GM19372 (cell line): Measurements from ENCODE around the gene ELN.
A peak's percentile ranks its signal among the peaks of the same experiment; 100 is the strongest.

ENCODE experiments used
- ATAC-seq: cut with Tn5 transposase; IDR thresholded peaks from one replicate; pipeline ENCODE4 v1.9.1; 2021; ENCODE audit warnings: mild to moderate bottlenecking, low read depth, moderate library complexity; ENCODE audit not compliant: unreplicated experiment

Gene ELN

DNA sequence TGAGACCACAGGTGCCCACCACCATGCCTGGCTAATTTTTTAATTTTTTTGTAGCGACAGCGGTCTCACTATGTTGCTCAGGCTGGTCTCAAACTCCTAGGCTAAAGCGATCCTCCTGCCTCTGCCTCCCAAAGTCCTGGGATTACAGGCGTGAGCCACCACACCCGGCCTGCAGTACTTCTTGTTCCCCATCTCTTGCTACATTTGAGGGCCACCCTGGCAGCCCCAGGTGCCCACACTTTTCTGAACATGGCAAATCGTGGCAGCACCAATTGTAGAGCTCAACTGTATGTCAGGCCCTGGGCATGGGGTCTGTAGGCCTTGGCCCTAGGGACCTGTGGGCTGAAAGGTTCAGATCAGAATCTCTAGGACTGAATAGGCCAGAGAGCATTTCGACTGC is 30.5 kb downstream of the ELN start:
- ATAC-seq = no peak

GRCh38 chr7:74059037-74059436 is 31.1 kb downstream of the ELN start:
- no peak for ATAC-seq

- ATAC-seq = no peak
These were observed 32.0 kb downstream of the ELN start for GRCh38 chr7:74059681-74060588.

DNA sequence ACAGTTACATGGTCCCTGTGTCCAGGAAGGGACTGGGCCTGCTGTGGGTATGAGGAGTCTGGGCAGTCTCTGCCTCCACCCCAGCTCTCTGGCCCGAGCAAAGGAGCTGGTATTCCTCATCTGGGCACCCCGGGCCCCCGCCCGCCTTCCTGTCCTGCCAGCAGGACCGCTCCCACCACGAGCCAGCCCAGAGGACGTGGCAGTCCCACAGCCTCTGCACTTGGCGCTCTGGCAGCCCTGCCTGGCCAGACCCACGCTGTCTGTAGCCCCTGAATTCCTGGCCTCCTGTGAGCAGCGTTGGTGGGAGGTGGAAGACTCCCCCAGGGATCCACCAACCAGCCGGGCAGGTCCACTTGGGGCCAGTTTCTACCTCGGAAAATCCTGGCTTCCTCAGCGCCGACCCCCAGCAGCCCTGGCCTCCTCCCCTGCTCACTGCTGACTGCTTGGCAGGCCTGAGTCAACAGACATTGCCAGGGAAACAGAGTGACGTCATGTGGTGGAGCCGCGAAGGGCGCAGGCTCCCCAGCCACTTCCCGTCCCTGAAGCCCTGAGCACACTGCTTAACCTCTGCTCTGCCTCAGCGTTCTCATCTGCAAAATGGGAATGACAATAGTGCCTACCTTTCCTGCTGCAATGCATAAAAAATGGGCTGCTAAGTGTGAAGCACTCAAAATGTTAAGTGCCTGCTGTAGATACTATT is 34.0 kb downstream of the ELN start:
- ATAC-seq = no peak

GRCh38 chr7:74063223-74063641 is 35.3 kb downstream of the ELN start:
- ATAC-seq = no peak

DNA sequence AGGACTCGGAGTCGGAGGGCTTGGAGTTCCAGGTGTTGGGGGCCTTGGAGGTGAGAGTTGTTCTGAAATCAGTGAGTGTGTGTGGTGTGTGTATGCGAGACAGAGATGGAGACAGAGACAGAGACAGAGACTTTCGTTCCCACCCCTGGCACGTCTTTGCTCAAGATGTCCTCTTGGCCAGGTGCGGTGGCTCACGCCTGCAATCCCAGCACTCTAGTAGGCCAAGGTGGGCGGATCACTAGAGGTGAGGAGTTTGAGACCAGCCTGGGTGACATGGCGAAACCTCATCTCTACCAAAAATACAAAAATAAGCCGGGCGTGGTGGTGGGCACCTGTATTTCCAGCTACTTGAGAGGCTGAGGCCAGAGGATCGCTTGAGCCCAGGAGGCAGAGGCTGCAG is 35.7 kb downstream of the ELN start:
- ATAC-seq = no peak

- no peak for ATAC-seq
These were observed 36.7 kb downstream of the ELN start for GRCh38 chr7:74064696-74065095.

DNA sequence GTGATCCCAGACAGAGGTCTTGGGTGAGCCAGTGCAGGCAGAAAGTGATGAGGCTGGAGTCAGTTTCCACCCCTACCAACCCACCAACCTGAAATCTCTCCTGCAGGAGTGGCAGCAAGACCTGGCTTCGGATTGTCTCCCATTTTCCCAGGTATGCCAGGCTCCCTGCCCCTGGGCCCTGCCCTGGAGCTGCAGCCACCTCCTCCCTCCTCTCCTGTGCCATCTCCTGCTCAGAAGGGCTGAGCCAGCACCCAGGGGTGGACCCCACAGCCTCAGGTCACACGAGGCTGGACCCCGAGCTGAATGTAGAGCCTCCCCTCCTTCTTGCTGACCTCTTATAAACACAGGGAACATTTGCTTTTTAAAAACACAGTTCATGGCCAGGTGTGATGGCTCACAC is 38.7 kb downstream of the ELN start:
- no peak for ATAC-seq

DNA sequence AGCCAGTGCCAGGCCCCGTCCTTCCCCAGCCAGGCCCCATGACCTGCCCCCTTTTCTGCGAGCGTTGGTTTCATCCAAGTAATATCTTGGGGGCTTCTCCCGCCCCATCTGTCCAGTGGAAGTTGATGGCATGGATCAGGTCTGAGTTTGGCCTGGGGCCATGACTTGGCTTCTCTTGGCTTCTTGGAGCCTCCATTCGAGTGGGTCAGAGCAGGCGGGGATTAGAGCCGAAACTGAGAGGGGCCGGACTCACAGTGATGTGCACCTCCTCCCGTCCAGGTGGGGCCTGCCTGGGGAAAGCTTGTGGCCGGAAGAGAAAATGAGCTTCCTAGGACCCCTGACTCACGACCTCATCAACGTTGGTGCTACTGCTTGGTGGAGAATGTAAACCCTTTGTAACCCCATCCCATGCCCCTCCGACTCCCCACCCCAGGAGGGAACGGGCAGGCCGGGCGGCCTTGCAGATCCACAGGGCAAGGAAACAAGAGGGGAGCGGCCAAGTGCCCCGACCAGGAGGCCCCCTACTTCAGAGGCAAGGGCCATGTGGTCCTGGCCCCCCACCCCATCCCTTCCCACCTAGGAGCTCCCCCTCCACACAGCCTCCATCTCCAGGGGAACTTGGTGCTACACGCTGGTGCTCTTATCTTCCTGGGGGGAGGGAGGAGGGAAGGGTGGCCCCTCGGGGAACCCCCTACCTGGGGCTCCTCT is 40.6 kb downstream of the ELN start:
- no peak for ATAC-seq

DNA sequence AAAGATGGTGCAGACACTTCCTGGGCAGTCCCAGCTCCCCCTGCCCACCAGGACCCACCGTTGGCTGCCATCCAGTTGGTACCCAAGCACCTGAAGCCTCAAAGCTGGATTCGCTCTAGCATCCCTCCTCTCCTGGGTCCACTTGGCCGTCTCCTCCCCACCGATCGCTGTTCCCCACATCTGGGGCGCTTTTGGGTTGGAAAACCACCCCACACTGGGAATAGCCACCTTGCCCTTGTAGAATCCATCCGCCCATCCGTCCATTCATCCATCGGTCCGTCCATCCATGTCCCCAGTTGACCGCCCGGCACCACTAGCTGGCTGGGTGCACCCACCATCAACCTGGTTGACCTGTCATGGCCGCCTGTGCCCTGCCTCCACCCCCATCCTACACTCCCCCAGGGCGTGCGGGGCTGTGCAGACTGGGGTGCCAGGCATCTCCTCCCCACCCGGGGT is 41.1 kb downstream of the ELN start:
- no peak for ATAC-seq

- ATAC-seq = no peak
These were observed 42.0 kb downstream of the ELN start for GRCh38 chr7:74069790-74070618.

DNA sequence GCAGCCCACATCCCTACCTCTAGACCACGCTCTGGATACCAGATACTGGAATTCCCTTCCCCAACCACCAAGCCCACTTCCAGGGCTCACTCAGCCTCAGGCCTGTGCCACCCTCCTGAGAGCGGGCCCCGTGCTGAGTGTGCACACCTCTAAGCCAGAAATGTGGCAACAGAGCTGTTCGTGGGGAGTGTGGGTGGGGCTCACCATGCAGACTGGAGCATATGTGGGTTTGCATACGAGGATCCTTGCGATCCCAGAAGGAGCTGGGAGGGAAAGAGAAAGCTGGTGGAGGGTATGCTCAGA is 42.6 kb downstream of the ELN start:
- no peak for ATAC-seq

DNA sequence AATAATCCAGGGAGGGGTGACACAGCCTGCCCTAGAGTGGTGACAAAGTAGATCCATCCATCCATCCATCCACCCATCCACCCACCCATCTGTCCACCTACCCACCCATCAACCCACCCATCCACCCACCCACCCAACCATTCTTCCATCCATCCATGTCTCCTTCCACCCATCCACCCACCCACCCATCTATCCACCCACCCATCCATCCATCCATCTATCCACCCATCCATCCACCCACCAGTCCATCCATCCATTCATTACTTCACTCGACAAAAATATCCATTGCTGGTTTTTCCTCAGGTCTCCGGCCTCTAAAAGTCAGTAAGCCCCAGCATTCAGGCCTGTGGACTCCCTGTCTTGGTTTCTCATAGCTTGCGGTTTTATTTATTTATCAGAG is 43.1 kb downstream of the ELN start:
- no peak for ATAC-seq

- ATAC-seq = no peak
These were observed 46.8 kb downstream of the ELN start for GRCh38 chr7:74074770-74075169.

GRCh38 chr7:74078461-74078860 is 50.5 kb downstream of the ELN start:
- ATAC-seq = no peak

DNA sequence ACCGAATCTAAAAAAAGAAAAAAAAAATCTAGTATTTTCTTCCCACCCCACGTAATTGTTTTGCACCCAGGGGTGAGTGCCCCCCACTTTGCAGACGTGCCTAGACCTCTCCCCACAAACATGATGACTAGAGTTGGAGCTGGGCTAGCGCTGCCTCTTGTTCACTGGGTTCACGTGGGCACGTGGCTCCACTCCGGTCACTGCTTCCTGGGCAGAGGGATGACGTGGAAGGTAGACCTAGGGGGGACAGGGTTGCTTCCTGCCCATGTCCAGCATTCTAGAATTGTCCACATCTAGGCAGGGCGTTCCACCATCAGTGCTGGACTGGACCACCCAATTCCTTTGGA is 54.8 kb downstream of the ELN start:
- no peak for ATAC-seq

- ATAC-seq = peak; percentile 71
These were observed 55.3 kb downstream of the ELN start, which contains the start of gene LIMK1 for GRCh38 chr7:74083117-74083876. Gene LIMK1 (plus strand): TSS chr7:74083804. CDS start chr7:74083991, 187 bp downstream.

GRCh38 chr7:74083928-74084721 is 56.2 kb downstream of the ELN start:
- peak; percentile 44 for ATAC-seq
